GM18519 (cell line): ENCODE measurements around the gene ABCB9.
"Not testable (repeated sequence)": the region's sequence is repeated elsewhere in the genome, so short reads cannot be mapped to it uniquely, and the experiment has no call there.

Source experiments
- ATAC-seq: cut with Tn5 transposase; IDR thresholded peaks from one replicate; pipeline ENCODE4 v1.9.1; 2021; ENCODE audit warnings: mild to moderate bottlenecking, moderate library complexity; ENCODE audit not compliant: unreplicated experiment, low FRiP score

The ABCB9 gene

DNA sequence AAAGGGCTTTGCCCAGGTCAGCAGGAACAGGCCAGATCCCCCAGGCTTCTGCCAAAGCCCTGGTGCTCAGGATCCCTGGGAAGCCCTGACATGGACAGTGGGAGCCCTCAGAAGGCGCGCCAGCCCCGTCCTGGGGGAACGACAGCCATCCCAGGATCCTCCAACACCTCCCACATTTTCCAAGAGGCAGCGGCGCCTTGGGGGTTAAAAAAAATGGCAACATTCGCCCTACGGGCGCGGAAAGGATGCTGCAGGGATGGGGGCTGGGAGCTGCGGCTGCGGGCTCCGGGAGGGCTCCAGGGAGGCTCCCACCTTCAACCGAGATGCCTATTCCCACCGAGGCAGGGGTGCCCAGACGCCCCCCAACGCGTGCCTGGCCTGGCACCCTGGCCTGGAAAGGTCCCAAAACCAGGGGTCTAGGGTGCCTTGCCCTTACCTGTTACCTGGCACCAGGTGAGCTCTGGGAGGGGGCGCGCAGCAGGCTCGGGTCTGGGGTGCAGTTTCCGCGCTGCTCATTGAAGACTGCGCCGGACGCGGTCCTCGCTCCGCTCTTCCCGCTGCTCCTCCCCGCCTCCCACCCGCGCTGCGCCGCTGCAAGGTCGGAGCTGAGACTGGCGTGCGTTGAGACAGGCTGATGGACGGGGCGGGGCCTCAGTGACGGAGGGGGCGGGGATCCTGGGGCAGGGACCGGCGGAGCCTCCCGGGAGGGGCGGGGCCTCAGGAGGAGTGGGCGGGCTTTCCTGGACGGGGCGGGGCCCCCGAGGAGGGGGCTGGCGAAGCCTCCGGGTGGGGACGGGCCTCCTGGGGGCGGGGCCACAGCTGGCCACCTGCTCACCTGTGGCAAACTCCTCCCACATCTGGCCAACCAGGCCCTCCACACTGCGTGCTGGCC lies at the start of gene ABCB9:
ABCB9 (minus strand) TSS at position 613 of the 892 bp plus-strand sequence. CDS start 6,228 bp downstream, outside the sequence.
- ATAC-seq, result no peak

DNA sequence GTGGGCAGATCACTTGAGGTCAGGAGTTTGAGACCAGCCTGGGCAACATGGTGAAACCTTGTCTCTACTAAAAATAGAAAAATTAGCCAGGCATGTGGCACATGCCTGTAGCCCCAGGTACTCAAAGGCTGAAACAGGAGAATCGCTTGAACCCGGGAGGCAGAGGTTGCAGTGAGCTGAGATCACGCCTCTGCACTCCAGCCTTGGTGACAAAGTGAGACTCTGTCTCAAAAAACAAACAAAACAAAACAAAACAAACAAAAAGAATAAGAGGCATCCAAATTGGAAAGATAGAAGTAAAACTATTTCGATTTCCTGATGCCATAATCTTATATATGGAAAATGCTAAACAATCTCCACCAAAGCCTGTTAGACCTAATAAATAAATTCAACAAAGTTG lies 48.2 kb upstream of the ABCB9 start:
- ATAC-seq, result not testable (repeated sequence)

DNA sequence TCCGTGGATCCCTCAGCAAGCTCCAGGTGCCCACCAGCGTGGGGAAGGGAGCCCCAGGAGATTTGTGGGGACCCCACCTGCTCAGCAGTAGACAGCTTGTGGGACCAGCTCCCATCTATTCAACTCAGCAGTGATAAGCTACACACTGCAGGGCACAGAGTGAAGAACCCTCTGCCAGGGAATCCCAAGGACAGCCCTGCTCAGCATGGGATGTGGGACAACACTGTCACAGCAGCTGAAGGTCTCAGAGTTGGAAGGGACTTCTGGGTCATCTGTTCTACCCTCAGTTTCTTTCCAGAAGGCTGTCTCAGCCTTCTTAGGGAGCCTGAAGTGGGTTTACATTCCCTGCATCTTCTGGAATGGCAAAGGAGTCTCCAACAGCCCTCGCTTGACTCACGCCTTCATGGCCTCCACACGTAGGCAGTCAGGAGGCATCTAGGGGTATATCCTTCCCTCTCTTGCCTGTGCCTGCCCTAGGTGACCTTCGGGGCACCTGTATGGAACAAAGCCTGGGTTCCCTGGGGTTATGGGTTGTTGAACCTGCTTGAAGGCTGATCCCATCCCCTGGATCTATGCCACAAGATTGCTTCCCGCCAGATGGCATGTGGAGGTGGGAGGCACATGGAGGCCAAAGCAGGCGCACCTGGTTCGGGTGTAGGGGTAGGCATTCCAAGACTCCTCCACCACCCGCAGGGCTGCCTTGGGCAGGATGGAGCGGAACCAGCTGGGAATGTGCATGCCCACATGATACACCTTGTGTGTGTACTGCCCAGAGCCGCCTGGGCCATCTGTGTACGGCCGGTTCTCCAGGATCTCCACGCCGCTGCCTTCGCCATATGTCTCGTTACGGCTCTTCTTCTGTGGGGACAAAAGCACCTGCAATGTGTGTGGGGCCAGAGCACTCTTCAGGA lies 47.2 kb upstream of the ABCB9 start:
- no peak for ATAC-seq

DNA sequence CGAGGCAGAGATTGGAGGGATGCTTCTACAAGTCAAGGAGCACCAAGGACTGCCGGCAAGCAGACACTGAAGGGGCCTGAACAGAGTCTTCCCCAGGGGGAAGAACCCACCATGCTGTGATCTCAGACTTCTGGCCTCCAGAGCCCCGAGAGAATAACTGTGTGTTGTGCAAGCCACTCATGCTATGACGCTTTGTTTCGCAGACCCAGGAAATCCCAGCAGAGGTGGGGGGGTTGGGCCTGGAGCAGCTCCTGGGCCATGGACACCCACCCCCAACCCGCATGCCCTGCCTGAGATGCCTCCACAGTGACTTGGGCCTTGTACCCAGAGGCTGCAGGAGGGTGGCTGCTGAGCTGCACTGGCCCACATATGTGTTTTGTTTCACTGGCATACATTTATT lies 45.4 kb upstream of the ABCB9 start:
- no peak for ATAC-seq

DNA sequence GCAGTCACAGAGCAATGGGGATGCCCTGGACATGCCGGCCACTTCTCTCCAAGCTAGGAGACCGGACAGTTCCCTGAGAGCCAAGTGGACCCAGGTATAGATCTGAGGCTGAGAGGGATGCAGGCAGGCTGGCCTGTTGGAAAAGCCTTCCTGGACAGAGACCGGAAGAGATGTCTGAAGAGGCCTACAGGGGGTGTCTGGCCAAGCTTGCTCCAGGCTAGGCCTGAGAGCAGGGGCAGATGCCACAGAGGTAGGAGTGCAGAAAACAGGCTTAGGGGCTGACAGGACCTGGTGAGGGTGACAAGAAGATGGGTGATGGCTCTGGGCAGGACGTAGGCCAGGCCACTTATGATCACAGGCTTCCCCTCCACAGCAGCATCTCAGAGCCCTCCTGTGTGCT lies 44.4 kb upstream of the ABCB9 start:
- ATAC-seq, result no peak

DNA sequence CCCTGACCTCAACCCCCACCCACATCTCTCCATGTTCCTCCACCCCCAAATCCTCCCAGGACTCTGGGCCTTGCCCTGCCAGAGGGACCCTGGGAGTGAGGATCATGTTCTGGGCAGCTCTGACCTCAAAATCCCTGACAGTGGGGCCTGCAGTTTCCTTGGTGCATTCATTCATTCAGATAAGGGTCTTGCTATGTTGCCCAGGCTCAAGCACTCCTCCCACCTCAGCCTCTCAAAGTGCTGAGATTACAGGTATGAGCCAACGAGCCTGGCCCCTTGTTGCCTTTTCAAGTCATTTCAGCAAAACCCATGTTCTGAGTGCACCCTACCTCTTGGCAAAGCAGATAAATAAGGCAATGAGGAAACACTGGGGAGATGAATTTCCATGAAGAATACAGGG lies 43.8 kb upstream of the ABCB9 start:
- ATAC-seq, result no peak

DNA sequence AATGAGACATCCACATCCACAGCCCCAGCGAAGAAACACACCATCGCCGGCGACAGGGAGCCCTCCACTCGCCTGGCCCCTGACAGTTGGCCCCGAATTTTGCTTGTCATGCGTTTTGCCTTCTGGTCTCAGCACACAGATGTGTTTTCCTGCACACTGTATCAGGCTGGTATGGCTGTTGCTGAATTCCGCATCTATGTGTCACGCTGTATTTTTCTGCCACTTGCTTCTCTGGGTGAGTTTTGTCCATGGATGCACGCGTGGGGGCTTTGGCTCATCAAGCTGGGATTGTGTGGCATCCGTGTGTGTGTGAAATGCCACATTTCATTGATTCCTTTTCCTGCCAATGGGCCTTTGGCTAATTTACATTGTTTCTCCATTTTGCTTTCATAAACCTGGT lies 40.7 kb upstream of the ABCB9 start:
- no peak for ATAC-seq

DNA sequence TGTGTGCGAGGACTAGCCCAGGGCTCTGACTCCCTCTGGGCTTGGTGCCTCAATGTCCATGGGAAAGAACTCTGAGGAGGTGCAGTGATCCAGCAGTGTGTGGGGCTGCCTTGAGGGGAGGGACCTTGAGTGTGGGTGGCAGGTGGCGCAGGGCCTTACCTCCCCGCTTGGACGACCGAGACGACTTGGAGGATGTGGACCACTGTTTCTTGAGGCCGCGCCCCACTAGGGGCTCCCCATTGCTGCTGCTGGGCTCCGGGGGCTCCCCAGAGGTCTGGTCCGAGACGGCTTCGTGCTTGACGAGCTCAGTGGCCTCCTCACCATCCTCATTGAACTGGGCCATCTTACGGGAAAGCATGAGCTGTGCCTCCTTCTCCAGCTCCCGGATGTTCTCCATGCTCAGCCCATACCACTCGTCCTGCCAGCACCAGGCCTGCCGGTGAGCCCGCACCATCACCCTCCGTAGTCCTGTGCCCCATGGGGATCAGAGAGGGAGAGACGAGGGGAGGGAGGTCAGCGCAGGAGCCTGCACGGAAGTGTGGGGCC lies 38.9 kb upstream of the ABCB9 start:
- no peak for ATAC-seq

DNA sequence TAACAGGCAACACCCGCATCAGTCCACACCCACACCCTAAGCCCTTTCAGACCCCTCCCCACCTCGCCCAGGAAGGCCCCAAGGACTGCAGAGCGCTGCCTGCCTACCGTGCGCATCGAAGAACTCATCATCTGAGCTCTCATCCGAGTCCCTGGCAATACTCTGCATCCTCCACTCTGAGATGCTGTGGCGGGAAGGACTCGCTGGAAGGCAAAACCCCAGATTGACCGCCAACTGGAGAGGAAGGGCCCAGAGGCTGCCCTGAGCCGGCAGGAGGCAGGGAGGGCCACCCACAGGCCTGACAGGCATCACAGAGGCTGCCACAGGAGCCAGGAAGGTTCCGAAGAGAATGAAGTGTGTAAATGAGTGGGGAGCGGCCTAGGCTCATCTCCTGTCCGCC lies 38.0 kb upstream of the ABCB9 start:
- no peak for ATAC-seq

DNA sequence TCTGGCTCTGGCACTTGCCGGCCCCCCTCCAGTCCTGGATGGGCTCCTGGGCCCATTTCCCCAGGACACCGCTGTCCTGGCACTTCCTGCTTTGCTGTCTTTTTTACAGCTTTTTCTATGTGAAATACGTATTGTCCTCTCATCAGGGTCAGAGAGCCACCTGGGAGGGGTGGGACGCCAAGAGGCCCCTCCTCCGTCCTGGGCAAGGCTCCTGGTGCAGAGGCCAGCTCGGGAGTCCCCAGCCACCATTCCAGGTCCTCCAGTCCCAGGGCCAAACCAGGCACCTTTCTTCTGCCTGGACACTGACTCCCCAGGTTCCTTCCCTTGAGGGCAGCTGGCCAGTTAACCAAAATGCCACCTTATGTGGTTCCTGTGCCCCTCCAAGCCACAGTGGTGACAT lies 37.0 kb upstream of the ABCB9 start:
- ATAC-seq, result no peak

DNA sequence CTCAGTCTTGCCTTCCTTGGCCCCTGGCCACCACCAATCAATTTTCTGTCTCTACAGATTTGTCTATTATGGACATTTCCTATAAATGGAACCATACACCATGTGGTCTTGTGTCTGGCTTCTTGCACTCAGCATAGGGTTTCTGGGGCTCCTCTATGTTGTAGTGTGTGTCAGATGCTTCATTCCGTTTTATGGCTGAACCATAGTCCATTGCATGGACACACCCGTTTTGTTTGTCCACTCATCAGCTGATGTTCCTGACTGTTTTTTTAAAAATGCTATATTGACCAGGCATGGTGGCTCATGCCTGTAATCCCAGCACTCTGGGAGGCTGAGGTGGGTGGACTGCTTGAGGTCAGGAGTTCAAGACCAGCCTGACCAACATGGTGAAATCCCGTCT lies 35.2 kb upstream of the ABCB9 start:
- no peak for ATAC-seq

DNA sequence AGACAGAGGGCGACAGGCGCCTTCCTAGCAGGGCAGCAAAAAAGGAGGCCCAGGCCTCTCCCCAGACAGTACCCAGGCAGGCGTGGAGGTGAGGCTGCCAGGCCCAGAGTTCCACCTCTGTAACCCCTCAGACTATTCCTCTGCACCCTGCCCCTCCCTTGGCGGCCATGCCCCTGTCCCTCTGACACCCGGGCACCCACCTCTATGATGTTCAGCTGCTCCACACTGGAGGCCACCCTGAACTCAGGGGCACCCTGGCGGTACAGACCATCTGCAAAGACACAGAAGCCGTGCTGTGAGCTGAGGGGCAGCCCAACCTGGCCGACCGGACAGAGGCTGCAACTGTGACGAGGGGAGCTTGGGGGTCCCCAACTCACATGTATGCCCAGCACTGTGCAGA lies 34.3 kb upstream of the ABCB9 start:
- no peak for ATAC-seq

DNA sequence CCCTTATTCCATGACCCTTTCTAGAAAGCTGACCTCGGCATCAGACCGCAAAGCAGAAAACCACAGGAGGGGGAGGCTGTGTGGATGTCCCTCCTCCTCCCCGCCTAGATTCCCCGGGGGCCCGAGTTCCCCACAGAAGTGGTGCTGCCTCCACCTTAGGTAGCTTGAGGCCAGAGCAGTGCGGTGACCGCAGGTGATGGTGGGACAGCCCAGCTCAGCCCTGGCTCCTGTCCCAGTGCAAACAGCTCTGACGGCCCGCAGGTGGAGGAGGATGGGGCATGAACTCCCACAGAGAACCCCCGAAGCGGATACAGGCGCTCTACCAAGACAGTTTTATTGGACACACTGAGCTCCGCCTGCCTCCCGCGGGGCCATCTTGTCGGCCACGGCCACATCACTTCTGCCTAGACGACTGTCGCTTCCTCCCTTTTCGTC lies 33.7 kb upstream of the ABCB9 start:
- no peak for ATAC-seq

DNA sequence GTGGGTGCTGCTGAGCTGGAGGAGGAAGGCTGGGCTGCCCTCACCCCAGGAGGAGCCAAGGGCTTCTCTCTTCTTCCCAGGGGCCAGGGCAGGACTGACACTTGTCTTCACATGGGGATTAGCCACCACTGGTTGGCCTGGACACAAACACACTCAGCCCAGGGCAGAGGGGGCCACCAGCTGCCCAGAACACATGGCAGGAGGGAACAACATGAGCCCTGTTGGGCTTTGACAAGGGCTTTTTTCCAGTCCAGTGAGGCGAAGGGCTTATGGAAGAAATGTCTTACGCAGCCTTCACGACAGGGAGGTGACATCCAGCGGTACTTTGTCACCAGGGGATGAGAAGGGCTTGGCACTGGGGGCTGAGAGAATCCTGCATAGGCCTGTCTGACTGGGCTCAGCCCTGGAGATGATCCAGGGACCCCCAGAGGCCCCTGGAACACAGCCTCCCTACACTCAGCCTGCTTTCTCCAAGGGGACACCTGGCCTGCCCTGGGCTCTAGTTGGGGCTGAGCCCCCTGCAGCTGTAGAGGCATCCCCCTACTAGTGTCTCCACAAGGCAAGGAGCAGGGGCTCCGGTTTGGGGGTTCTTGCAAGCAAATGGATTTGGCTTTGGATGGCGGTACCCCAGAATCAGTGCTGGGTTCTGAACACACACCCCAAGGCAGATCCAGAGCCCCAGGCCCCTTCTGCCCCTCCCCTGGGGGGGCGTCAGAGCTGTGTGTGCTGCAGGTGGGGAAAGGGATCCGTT lies 33.1 kb upstream of the ABCB9 start:
- ATAC-seq, result no peak

DNA sequence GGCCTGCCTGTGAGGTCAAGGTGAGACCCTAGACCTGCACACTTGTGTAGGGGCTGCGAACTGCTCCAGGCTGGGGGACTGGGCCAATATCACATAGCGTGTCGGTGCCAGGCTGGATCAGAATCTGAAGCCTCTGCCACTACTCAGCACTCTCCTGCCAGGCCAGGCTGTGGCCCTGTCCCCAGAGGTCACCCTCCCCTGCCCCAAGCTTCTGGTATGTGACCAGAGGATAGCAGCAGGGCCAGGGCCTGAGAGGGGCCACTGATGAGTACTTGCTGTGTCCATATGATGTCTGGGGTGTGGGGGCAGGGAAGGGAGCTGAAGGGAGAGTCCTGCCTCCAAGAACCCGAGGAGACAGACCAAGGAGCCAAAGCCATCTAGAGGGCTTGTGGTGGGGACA lies 32.1 kb upstream of the ABCB9 start:
- no peak for ATAC-seq

DNA sequence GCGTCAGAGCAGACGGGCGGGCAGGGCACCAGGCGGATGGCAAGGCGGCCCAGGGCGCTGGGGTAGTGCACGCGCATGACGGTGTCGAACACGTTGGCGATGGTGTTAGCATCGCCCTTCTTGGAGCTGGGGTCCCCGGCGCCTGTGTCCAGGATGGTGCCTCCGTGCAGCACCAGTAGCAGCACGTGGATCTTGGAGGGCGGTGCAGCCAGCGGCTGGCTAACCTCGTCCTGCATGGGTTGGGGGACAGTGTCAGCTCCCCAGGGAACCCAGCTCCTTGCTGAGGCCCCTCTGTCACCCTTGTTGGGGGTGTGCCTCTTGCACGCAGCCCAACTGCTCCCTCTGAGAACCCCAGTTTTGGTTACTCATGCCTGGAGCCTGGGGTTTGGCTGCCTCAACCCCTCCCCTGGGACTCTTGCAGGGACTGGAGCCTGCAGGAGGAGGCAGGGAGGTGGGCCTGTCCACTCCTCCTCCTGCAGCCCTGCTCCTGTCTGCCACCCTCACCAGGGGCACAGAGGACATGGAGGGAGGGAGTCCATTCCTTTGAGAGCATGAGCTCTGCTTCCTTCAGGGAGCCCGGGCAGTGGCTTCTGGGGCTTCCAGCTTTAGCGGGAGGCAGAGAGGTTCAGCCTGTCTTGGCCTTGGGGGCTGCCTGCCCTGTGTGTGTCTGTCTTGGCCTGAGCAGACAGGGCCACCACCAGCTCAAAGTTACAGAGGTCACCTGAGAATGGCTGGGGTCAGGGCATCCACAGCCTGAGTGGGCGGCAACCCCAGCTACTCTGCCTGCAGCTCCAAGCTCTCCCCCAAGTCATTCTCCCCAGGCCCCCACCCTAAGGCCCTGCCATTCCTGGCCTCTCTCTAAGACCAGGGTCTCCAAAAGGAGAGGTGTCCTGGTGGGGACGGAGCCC lies 31.3 kb upstream of the ABCB9 start:
- no peak for ATAC-seq

DNA sequence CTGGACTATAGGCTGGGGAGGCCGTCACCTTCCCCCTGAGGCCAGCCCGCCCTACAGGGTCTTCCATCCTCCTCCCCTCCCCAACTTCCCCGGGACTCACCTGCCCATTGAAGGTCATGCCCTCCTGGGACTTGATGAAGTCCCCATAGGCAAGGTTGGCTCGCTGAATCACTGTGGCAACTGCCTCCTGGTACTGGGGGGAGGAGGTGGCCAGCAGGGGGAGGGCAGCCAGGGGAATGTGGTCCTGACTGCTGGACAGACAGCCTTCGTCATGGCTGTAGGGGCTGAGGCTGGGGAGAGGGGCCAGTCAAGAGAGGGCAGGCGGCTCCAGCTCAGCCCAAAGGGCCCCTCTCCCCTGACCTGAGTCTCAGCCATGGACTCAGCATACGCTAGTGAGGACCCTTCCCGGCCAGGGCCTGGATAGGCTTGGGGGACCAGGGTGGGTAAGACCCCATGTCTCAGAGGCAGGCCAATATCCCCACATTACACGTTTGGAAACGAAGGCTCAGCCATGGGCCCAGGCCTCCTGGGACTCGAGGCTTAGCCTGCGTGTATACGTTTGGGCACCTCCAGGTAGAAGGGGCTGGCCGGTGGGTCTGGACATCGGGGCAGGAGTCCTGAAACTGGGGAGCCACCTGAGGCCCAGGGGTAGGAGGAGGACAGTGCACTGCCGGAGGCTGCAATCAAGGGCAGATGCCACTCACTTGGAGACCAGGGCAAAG lies 30.5 kb upstream of the ABCB9 start:
- no peak for ATAC-seq

DNA sequence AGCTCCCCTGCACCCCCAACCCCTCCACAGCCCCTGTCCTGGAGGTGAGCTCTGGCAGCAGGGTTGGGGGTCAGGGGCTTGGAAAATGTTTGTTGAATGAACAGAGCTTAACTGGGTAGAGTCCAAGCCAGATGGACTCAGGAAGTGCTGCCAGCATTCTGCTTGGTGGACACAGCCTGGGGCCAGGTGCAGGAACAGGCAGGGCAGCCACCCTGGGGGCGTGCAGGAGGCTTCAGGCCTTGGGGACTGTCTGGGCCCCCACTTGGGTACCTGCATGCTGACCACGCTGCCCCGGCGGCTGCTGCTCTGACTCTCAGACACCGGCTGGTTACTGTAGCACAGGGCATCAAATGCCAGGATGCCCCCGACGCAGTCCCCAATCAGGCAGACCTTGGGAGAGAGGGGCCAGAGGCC lies 29.9 kb upstream of the ABCB9 start:
- no peak for ATAC-seq
